Neural progenitor cell (in vitro differentiated cells): ENCODE measurements around the gene BLCAP. TPM values are rescaled to one million over a fixed set of nuclear protein-coding genes. Genes with fewer than 3 reads are reported as not detected.

ENCODE experiments used
- DNase-seq: peaks from one replicate; pipeline ENCODE4 v3.0.0-alpha.2; 2016; ENCODE audit warnings: low spot score
- H2AFZ ChIP-seq: fragments of 200-600 bp; sonication (generic); replicated peaks from 2 replicates; pipeline ENCODE4 v1.6.1; 2016; ENCODE audit warnings: antibody characterized with exemption
- H3F3A ChIP-seq: fragments of 200-600 bp; sonication (generic); 2 replicates; pipeline ENCODE4 v1.6.1; 2016; ENCODE audit warnings: antibody characterized with exemption, low read depth
- H3K27ac ChIP-seq: fragments of 200-600 bp; sonication (generic); 2 replicates; pipeline ENCODE4 v1.5.1; 2016; ENCODE audit warnings: mild to moderate bottlenecking
- H3K27me3 ChIP-seq: fragments of 200-600 bp; sonication (generic); 2 replicates; pipeline ENCODE4 v1.6.1; 2016; ENCODE audit warnings: mild to moderate bottlenecking, moderate library complexity
- H3K36me3 ChIP-seq: fragments of 200-600 bp; sonication (generic); 2 replicates; pipeline ENCODE4 v1.5.1; 2016
- H3K4me1 ChIP-seq: fragments of 200-600 bp; sonication (generic); 2 replicates; pipeline ENCODE4 v1.6.1; 2016; ENCODE audit warnings: mixed run types
- H3K4me2 ChIP-seq: fragments of 200-600 bp; sonication (generic); 2 replicates; pipeline ENCODE4 v1.6.1; 2016
- H3K4me3 ChIP-seq: fragments of 200-600 bp; sonication (generic); 2 replicates; pipeline ENCODE4 v1.5.1; 2016
- H3K79me2 ChIP-seq: fragments of 200-600 bp; sonication (generic); 2 replicates; pipeline ENCODE4 v1.6.1; 2016; ENCODE audit warnings: low read depth
- H3K9ac ChIP-seq: fragments of 200-600 bp; sonication (generic); 2 replicates; pipeline ENCODE4 v1.6.1; 2016
- H3K9me3 ChIP-seq: fragments of 200-600 bp; sonication (generic); 2 replicates; pipeline ENCODE4 v1.5.1; 2016; ENCODE audit warnings: low read depth
- H4K20me1 ChIP-seq: fragments of 200-600 bp; sonication (generic); 2 replicates; pipeline ENCODE4 v1.6.1; 2016; ENCODE audit warnings: low read depth
- H3K27ac Mint-ChIP-seq: 3 replicates; pipeline ENCODE4 v1.8.0; 2021; ENCODE audit warnings: mixed read lengths
- H3K27me3 Mint-ChIP-seq: 2 replicates; pipeline ENCODE4 v1.8.0; 2022; ENCODE audit warnings: low read depth, mild to moderate bottlenecking, inconsistent platforms, moderate library complexity, mixed read lengths; ENCODE audit not compliant: insufficient read depth
- H3K36me3 Mint-ChIP-seq: 3 replicates; pipeline ENCODE4 v1.8.0; 2021; ENCODE audit warnings: mixed read lengths
- H3K4me1 Mint-ChIP-seq: 3 replicates; pipeline ENCODE4 v1.8.0; 2021; ENCODE audit warnings: mixed read lengths
- H3K4me3 Mint-ChIP-seq: 3 replicates; pipeline ENCODE4 v1.8.0; 2021; ENCODE audit warnings: mild to moderate bottlenecking, moderate library complexity, mixed read lengths
- H3K9me3 Mint-ChIP-seq: 3 replicates; pipeline ENCODE4 v1.8.0; 2020; ENCODE audit warnings: mixed read lengths
- EZH2 ChIP-seq: fragments of 200-600 bp; sonication (generic); IDR thresholded peaks from 2 replicates; pipeline ENCODE4 v1.6.1; 2017; ENCODE audit warnings: antibody characterized with exemption, mild to moderate bottlenecking, moderate library complexity
- EZH2phosphoT487 ChIP-seq: fragments of 200-600 bp; sonication (generic); IDR thresholded peaks from 2 replicates; pipeline ENCODE4 v1.6.1; 2017; ENCODE audit warnings: antibody characterized with exemption
- total RNA-seq: library from RNA; depleted of rRNA; stranded (reverse); fragments of >200 nt; gene quantifications from 2 replicates; pipeline ENCODE4 v1.2.3, GENCODE V29; 2015; ENCODE audit warnings: low replicate concordance
- TF ChIP-seq, protein P1 (sequence below): fragments of 200-600 bp; sonication (generic); IDR thresholded peaks from 2 replicates; pipeline ENCODE4 v1.5.1; 2017; ENCODE audit warnings: antibody characterized with exemption, mild to moderate bottlenecking

BLCAP gene
- total RNA-seq, 1 donor from 2014 or later = 46.4 TPM

DNA sequence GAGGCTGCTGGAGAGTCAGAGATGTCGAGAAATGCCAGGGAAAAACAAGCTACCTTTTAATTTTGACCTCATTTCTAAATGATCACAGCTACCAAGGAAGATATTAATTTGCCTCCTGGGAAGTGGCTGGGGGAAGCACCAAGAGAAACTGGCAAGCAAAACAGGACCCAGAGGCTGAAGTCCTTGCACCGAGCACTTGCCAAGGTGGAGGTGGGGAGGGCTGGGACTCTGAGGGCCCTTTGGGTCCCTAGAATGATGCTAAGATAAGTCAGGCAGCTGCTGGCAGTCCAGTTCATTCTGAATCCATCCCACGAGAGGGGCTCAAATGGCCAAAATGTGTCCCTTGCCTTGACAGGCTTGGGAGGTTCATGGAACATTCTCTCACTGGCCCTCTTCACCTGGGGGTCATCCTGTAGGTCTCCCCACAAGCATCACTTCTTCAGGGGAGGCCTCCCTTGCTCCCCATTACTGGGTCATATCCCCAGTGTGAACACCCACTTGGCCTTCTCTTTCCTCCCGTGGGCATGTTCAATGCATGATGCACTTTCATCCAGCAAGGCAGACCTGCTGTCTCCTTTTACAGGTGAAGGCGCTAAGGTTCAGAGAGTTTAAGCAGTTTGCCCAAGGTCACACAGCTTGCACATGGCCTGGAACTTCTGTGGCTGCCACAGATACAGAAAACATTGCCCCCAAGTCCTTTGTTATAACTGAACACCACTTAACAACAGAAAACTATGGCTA lies 39.1 kb upstream of the BLCAP start:
- H3K4me1 Mint-ChIP-seq = peaks cover 33% of the 10 kb centered on the region
- no peak for DNase-seq
- H3K4me3 Mint-ChIP-seq = peak overlapping the region; percentile 62
- H3K9me3 Mint-ChIP-seq = no peaks in the 10 kb centered on the region
- H3K4me3 ChIP-seq = no peak overlapping the region
- H3K4me2 ChIP-seq = peak overlapping the region; percentile 51
- H4K20me1 ChIP-seq = no peaks in the 10 kb centered on the region
- H3K79me2 ChIP-seq = no peaks in the 10 kb centered on the region
- H3K27me3 ChIP-seq = peaks cover 9% of the 10 kb centered on the region
- H3F3A ChIP-seq = peaks cover 10% of the 10 kb centered on the region
- H3K36me3 Mint-ChIP-seq = no peaks in the 10 kb centered on the region
- no peak overlapping the region for H3K27ac ChIP-seq
- H3K27me3 Mint-ChIP-seq = peaks cover 24% of the 10 kb centered on the region
- H3K9ac ChIP-seq = no peak overlapping the region
- H3K9me3 ChIP-seq = no peaks in the 10 kb centered on the region
- no peaks in the 10 kb centered on the region for H3K36me3 ChIP-seq
- H3K27ac Mint-ChIP-seq = peak overlapping the region; percentile 50
- H2AFZ ChIP-seq = no peak overlapping the region
- no peak for TF ChIP-seq EZH2phosphoT487
- TF ChIP-seq, protein P1, sequence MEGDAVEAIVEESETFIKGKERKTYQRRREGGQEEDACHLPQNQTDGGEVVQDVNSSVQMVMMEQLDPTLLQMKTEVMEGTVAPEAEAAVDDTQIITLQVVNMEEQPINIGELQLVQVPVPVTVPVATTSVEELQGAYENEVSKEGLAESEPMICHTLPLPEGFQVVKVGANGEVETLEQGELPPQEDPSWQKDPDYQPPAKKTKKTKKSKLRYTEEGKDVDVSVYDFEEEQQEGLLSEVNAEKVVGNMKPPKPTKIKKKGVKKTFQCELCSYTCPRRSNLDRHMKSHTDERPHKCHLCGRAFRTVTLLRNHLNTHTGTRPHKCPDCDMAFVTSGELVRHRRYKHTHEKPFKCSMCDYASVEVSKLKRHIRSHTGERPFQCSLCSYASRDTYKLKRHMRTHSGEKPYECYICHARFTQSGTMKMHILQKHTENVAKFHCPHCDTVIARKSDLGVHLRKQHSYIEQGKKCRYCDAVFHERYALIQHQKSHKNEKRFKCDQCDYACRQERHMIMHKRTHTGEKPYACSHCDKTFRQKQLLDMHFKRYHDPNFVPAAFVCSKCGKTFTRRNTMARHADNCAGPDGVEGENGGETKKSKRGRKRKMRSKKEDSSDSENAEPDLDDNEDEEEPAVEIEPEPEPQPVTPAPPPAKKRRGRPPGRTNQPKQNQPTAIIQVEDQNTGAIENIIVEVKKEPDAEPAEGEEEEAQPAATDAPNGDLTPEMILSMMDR = no peak
- TF ChIP-seq EZH2 = no peak
- H3K4me1 ChIP-seq = peaks cover 31% of the 10 kb centered on the region

DNA sequence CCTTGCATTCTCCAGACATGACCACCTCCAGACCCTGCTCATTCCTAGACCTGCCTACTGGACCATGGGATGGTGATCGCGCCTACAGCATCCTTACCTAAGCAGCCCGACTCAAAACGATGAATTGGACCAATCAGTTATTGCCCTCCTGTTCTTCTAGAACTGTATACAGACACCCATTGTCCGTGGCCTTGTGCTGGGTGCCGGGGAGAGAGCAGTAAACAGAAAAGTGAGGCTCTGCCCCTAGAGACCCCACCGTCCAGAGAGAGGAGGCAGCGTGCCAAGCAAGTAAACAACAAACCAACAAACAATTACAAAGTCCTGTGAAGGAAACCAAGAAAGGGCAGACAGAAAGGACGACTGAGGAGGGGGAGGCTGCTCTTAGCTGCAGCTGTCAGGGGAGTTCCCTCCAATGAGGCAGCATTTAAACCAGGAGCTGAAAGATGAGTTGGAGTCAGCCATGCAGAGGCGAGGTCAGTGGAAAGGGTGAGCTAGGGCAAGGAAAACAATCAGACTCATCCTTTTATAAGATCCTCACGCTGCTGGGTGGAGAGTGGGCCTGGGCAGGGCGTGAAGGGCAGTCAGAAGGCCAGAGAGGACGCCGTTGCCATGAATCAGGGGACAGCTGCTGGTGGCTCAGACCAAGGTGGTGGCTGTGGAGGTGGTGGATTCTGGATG lies 37.6 kb upstream of the BLCAP start:
- DNase-seq = peak; percentile 65
- TF ChIP-seq, protein P1 = no peak
- TF ChIP-seq EZH2phosphoT487 (no peak), EZH2 (no peak)
- no peak overlapping the region for H3K27ac ChIP-seq
- Mint-ChIP-seq H3K9me3 (no peaks in the 10 kb centered on the region), H3K4me1 (peaks cover 33% of the 10 kb centered on the region), H3K27ac (peak overlapping the region; percentile 87), H3K27me3 (peaks cover 25% of the 10 kb centered on the region), H3K4me3 (peak overlapping the region; percentile 56), H3K36me3 (no peaks in the 10 kb centered on the region)
- H3K9ac ChIP-seq = no peak overlapping the region
- H3K4me3 ChIP-seq = no peak overlapping the region
- peaks cover 31% of the 10 kb centered on the region for H3K4me1 ChIP-seq
- peak overlapping the region; percentile 50 for H3K4me2 ChIP-seq
- no peaks in the 10 kb centered on the region for H3K36me3 ChIP-seq
- H3K27me3 ChIP-seq = peaks cover 9% of the 10 kb centered on the region
- H3K79me2 ChIP-seq = no peaks in the 10 kb centered on the region
- H3F3A ChIP-seq = peaks cover 10% of the 10 kb centered on the region
- no peaks in the 10 kb centered on the region for H4K20me1 ChIP-seq
- H2AFZ ChIP-seq = no peak overlapping the region
- no peaks in the 10 kb centered on the region for H3K9me3 ChIP-seq

DNA sequence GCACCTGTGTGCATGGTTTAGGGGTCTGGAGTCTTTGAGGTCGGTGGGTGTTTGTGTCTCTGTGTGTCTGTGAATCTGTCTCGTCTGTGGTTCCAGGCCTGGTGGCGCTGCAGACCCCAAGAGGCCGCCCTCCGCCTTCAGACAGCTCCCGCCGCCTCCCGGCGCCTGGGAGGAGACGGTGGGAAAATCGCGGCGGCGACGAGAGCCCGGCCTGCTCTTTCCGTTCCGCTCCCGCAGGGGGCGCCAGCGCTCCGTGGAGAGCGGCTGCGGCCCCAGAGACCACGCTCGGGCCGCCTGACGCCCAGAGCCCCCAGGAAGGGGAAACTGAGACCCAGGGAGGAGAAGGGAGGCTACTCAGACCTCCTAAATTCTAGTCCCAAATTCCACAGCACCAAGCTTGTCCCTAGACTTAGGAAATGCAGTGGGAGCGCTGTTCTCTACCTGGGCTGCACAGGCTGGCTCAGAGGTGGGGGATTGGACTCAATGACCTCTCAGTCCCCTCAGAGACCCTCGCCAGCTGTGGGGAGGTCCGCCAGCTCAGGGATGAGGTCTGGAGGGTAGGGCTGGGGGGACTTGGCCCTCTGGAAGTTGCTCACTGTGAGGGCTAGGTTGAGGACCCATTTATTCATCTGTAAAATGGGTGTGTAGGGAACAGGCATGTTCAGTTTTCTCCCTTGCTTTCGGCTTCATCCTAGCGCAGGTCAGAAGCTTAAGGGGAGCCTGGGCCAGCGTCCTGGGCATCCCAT lies 36.9 kb upstream of the BLCAP start:
- H3K27me3 ChIP-seq = peaks cover 9% of the 10 kb centered on the region
- peak overlapping the region; percentile 60 for H2AFZ ChIP-seq
- DNase-seq = peak; percentile 87
- peaks cover 31% of the 10 kb centered on the region for H3K4me1 ChIP-seq
- H3K9me3 Mint-ChIP-seq = no peaks in the 10 kb centered on the region
- H3K27ac ChIP-seq = no peak overlapping the region
- no peak overlapping the region for H3K9ac ChIP-seq
- H3K4me3 Mint-ChIP-seq = no peak overlapping the region
- peaks cover 33% of the 10 kb centered on the region for H3K4me1 Mint-ChIP-seq
- H3K36me3 ChIP-seq = no peaks in the 10 kb centered on the region
- H4K20me1 ChIP-seq = no peaks in the 10 kb centered on the region
- no peak overlapping the region for H3K4me3 ChIP-seq
- H3K36me3 Mint-ChIP-seq = no peaks in the 10 kb centered on the region
- no peak overlapping the region for H3K27ac Mint-ChIP-seq
- H3K79me2 ChIP-seq = no peaks in the 10 kb centered on the region
- peaks cover 25% of the 10 kb centered on the region for H3K27me3 Mint-ChIP-seq
- no peaks in the 10 kb centered on the region for H3K9me3 ChIP-seq
- TF ChIP-seq EZH2phosphoT487 = no peak
- TF ChIP-seq, protein P1 = peak; percentile 92
- no peak overlapping the region for H3K4me2 ChIP-seq
- peaks cover 10% of the 10 kb centered on the region for H3F3A ChIP-seq
